Thyroid gland (tissue), 4 donors: Measurements from ENCODE around the gene ZNF563.

Experiments used
- POLR2A ChIP-seq, 2 donors: fragments of 450-650 bp; IDR thresholded peaks; one replicate each; pipeline ENCODE4 v1.6.1; 2017; ENCODE audit warnings: antibody characterized with exemption in 2 of 2, mild to moderate bottlenecking in 2 of 2, moderate library complexity in 1 of 2
- TF ChIP-seq, protein P1 (sequence below), 6 experiments: fragments of 200-600 bp in 3 of 6; fragments of 450-650 bp in 3 of 6; sonication (generic) in 3 of 6; IDR thresholded peaks; one replicate each; pipeline ENCODE4 v1.5.1; 2016 to 2019; ENCODE audit warnings: antibody characterized with exemption in 6 of 6, mild to moderate bottlenecking in 2 of 6, inconsistent platforms in 1 of 6, moderate library complexity in 1 of 6

GRCh38 chr19:12374026-12374425 is 40.6 kb upstream of the ZNF563 start:
- TF ChIP-seq, protein P1, sequence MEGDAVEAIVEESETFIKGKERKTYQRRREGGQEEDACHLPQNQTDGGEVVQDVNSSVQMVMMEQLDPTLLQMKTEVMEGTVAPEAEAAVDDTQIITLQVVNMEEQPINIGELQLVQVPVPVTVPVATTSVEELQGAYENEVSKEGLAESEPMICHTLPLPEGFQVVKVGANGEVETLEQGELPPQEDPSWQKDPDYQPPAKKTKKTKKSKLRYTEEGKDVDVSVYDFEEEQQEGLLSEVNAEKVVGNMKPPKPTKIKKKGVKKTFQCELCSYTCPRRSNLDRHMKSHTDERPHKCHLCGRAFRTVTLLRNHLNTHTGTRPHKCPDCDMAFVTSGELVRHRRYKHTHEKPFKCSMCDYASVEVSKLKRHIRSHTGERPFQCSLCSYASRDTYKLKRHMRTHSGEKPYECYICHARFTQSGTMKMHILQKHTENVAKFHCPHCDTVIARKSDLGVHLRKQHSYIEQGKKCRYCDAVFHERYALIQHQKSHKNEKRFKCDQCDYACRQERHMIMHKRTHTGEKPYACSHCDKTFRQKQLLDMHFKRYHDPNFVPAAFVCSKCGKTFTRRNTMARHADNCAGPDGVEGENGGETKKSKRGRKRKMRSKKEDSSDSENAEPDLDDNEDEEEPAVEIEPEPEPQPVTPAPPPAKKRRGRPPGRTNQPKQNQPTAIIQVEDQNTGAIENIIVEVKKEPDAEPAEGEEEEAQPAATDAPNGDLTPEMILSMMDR (IDR thresholded peaks at IDR 0.05): no peak
- TF ChIP-seq POLR2A (IDR thresholded peaks at IDR 0.05): no peak
